NCI-H2171 treated with DMSO at 0.1 percent for 48 hours (cell line): ENCODE results near the gene ASAH2.
"Not testable (repeated sequence)": the region's sequence is repeated elsewhere in the genome, so short reads cannot be mapped to it uniquely, and the experiment has no call there.

Experiments
- DNase-seq: peaks from one replicate; lab custom pipeline; 2025; lab: John Stamatoyannopoulos, UW

ASAH2 gene

GRCh38 chr10:50251394-50251793 lies at the start of gene ASAH2:
Gene ASAH2 (minus strand): TSS chr10:50251516. CDS start chr10:50248610, 2,906 bp downstream.
- DNase-seq: no peak

GRCh38 chr10:50299948-50300669 lies 48.8 kb upstream of the ASAH2 start:
- DNase-seq: no peak

GRCh38 chr10:50295367-50295766 lies 44.1 kb upstream of the ASAH2 start:
- DNase-seq: peak; percentile 1

- DNase-seq: no peak
Measured at GRCh38 chr10:50294582-50294981, 43.3 kb upstream of the ASAH2 start.

- no peak for DNase-seq
Measured at GRCh38 chr10:50293513-50294313, 42.4 kb upstream of the ASAH2 start.

- no peak for DNase-seq
Measured at GRCh38 chr10:50291261-50291850, 40.0 kb upstream of the ASAH2 start.

GRCh38 chr10:50289196-50289595 lies 37.9 kb upstream of the ASAH2 start:
- DNase-seq: no peak

- no peak for DNase-seq
Measured at GRCh38 chr10:50286996-50287803, 35.9 kb upstream of the ASAH2 start.

GRCh38 chr10:50286517-50286916 lies 35.2 kb upstream of the ASAH2 start:
- no peak for DNase-seq

GRCh38 chr10:50281967-50282522 lies 30.7 kb upstream of the ASAH2 start:
- no peak for DNase-seq

GRCh38 chr10:50281210-50281966 lies 30.1 kb upstream of the ASAH2 start:
- no peak for DNase-seq

GRCh38 chr10:50280049-50280841 lies 28.9 kb upstream of the ASAH2 start:
- DNase-seq: no peak

- DNase-seq: no peak
Measured at GRCh38 chr10:50279489-50279888, 28.2 kb upstream of the ASAH2 start.

- no peak for DNase-seq
Measured at GRCh38 chr10:50275650-50276235, 24.4 kb upstream of the ASAH2 start.

GRCh38 chr10:50272531-50272930 lies 21.2 kb upstream of the ASAH2 start:
- no peak for DNase-seq

- DNase-seq: no peak
Measured at GRCh38 chr10:50271564-50272250, 20.4 kb upstream of the ASAH2 start.

GRCh38 chr10:50267877-50268276 lies 16.6 kb upstream of the ASAH2 start:
- not testable (repeated sequence) for DNase-seq

GRCh38 chr10:50262625-50263024 lies 11.3 kb upstream of the ASAH2 start:
- not testable (repeated sequence) for DNase-seq

GRCh38 chr10:50260791-50261281 lies 9.5 kb upstream of the ASAH2 start:
- DNase-seq: no peak
